HG03045 (cell line): ENCODE data around the gene KIAA0319L.

Experiments
- ATAC-seq: cut with Tn5 transposase; IDR thresholded peaks from one replicate; pipeline ENCODE4 v1.9.1; 2021; ENCODE audit warnings: mild to moderate bottlenecking, moderate library complexity; ENCODE audit not compliant: unreplicated experiment

Gene KIAA0319L

GRCh38 chr1:35398739-35399138 lies 158.5 kb downstream of the KIAA0319L start:
- no peak for ATAC-seq

- no peak for ATAC-seq
Measured at GRCh38 chr1:35394386-35394785, 162.8 kb downstream of the KIAA0319L start.

- no peak for ATAC-seq
Measured at GRCh38 chr1:35390600-35391494, 166.4 kb downstream of the KIAA0319L start.

- ATAC-seq: no peak
Measured at GRCh38 chr1:35386959-35387358, 170.2 kb downstream of the KIAA0319L start.

DNA sequence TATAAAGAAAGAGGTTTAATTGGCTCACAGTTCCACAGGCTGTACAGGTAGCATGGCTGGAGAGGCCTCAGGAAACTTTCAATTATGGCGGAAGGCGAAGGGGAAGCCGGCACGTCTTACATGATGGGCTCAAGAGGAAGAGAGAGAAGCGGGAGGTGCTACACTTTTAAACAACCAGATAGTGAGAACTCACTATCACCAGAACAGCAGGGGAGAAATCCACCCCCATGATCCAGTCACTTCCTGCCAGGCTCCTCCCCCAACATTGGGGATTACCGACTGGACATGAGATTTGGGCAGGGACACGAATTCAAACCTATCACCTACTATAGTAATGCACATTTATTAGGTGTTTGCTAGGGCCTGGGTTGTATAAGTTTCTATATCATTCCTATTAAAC lies 170.9 kb downstream of the KIAA0319L start:
- no peak for ATAC-seq
